Measurements from ENCODE around the gene OR4F15. TPM values are rescaled to one million over a fixed set of nuclear protein-coding genes. Genes with fewer than 3 reads are reported as not detected.

The OR4F15 gene
- total RNA-seq, 2 donors from 2014 or later = not detected

DNA sequence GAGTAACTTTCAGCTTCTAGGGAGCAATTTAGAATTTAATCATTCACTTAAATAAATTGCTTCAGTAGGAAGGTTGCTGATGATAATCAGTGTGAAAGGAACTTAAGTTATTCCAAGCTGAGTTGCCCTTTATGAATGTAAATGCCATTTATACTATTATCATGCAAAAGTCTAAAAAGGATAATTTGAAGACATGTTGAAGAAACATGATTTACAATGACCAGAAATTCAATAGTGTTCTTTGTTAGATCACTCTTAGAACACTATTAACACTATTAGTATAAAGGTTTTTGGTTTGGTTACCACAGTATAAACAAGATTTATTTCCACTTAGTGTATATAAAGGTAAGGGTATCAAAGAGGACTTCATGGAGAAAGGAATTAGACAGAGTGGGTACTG lies 7.1 kb upstream of the OR4F15 start:
- no peaks in the 10 kb centered on the region for H3K9me3 ChIP-seq
- no peaks in the 10 kb centered on the region for H3K4me1 ChIP-seq
- H3K27ac ChIP-seq = no peak overlapping the region
- no peak for TF ChIP-seq CTCF (IDR thresholded peaks at IDR 0.05)
- no peaks in the 10 kb centered on the region for H3K36me3 ChIP-seq
- H3K27me3 ChIP-seq = no peaks in the 10 kb centered on the region
- H3K4me3 ChIP-seq = no peak overlapping the region
- DNase-seq (ENCODE audit: low spot score) = no peak

DNA sequence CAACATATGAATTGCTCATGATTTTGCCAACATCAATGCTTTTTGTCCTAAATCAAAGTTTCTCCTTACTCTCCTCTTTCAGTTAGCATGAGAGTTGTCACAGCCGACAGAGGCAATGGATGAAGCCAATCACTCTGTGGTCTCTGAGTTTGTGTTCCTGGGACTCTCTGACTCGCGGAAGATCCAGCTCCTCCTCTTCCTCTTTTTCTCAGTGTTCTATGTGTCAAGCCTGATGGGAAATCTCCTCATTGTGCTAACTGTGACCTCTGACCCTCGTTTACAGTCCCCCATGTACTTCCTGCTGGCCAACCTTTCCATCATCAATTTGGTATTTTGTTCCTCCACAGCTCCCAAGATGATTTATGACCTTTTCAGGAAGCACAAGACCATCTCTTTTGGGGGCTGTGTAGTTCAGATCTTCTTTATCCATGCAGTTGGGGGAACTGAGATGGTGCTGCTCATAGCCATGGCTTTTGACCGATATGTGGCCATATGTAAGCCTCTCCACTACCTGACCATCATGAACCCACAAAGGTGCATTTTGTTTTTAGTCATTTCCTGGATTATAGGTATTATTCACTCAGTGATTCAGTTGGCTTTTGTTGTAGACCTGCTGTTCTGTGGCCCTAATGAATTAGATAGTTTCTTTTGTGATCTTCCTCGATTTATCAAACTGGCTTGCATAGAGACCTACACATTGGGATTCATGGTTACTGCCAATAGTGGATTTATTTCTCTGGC lies 6.2 kb upstream of the OR4F15 start:
- H3K4me1 ChIP-seq = no peaks in the 10 kb centered on the region
- H3K9me3 ChIP-seq = no peaks in the 10 kb centered on the region
- H3K27ac ChIP-seq = no peak overlapping the region
- no peak overlapping the region for H3K4me3 ChIP-seq
- no peak for DNase-seq (ENCODE audit: low spot score)
- no peaks in the 10 kb centered on the region for H3K36me3 ChIP-seq
- no peak for TF ChIP-seq CTCF (IDR thresholded peaks at IDR 0.05)
- no peaks in the 10 kb centered on the region for H3K27me3 ChIP-seq

DNA sequence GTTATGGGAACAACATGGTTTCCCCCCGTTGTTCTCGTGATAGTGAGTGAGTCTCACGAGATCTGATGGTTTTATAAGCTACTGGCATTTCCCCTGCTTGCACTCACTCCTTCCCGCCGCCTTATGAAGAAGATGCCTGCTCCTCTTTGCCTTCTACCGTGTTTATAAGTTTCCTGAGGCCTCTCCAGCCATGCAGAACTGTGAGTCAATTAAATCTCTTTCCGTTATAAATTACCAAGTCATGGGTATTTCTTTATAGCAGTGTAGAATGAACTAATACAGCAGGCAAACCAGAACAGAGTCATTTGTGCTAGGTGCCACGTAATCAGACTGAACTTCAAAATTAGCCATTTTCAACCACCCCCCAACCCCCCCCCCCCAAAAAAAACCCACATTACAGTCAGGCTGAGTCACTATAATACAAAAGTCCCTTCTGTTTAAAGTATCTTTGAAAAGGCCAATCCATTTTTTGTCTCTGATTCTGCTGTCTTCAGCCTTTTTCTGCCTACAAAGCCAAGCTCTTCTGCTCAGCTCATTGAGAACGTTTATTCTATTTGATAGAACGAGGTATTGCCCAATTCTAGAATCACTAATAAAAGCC lies 4.6 kb upstream of the OR4F15 start:
- Histone ChIP-seq H3K27ac (no peak overlapping the region), H3K4me3 (no peak overlapping the region), H3K27me3 (no peaks in the 10 kb centered on the region), H3K9me3 (no peaks in the 10 kb centered on the region), H3K4me1 (no peaks in the 10 kb centered on the region), H3K36me3 (no peaks in the 10 kb centered on the region)
- TF ChIP-seq CTCF (IDR thresholded peaks at IDR 0.05) = no peak
- DNase-seq (ENCODE audit: low spot score) = no peak

DNA sequence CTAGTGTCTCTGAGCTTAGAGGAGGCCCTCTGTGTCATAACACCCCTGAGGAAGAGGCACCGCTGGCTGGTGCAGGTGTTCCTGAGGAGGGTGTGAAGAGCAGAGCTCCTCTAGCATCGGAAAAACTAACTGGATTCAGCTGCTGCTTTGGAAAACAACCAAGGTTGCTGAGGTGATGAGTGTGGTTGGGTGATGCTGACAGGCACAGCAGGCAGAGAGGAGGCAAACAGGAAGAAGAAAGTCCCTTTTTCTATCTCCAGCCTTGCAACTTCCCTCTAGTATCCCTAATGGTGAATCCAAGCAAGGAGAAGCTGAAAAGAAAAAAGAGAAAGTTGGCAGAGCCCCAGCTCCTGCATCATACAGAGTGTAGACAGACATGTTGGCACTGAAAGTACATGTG lies 3.8 kb upstream of the OR4F15 start:
- TF ChIP-seq CTCF (IDR thresholded peaks at IDR 0.05) = no peak
- no peaks in the 10 kb centered on the region for H3K9me3 ChIP-seq
- no peaks in the 10 kb centered on the region for H3K36me3 ChIP-seq
- no peak overlapping the region for H3K27ac ChIP-seq
- no peaks in the 10 kb centered on the region for H3K4me1 ChIP-seq
- no peak overlapping the region for H3K4me3 ChIP-seq
- DNase-seq (ENCODE audit: low spot score) = no peak
- H3K27me3 ChIP-seq = no peaks in the 10 kb centered on the region

- no peak for TF ChIP-seq CTCF (IDR thresholded peaks at IDR 0.05)
- Histone ChIP-seq H3K4me3 (no peak overlapping the region), H3K27me3 (no peaks in the 10 kb centered on the region), H3K36me3 (no peaks in the 10 kb centered on the region), H3K4me1 (no peaks in the 10 kb centered on the region), H3K27ac (no peak overlapping the region), H3K9me3 (no peaks in the 10 kb centered on the region)
- no peak for DNase-seq (ENCODE audit: low spot score)
These were observed 1.5 kb upstream of the OR4F15 start for GRCh38 chr15:101810456-101810855.

All from right atrium auricular region (tissue), 2 donors.